ENCODE results near the gene JAK1. TPM values are rescaled to one million over a fixed set of nuclear protein-coding genes. Genes with fewer than 3 reads are reported as not detected.
A peak's percentile ranks its signal among the peaks of the same experiment; 100 is the strongest.

JAK1 gene
- total and polyA plus RNA-seq, 2 of the 8 experiments (the other 6 are each of a cell fraction or from before 2014, with no cell fraction given), result 7.8 to 24.5 TPM

DNA sequence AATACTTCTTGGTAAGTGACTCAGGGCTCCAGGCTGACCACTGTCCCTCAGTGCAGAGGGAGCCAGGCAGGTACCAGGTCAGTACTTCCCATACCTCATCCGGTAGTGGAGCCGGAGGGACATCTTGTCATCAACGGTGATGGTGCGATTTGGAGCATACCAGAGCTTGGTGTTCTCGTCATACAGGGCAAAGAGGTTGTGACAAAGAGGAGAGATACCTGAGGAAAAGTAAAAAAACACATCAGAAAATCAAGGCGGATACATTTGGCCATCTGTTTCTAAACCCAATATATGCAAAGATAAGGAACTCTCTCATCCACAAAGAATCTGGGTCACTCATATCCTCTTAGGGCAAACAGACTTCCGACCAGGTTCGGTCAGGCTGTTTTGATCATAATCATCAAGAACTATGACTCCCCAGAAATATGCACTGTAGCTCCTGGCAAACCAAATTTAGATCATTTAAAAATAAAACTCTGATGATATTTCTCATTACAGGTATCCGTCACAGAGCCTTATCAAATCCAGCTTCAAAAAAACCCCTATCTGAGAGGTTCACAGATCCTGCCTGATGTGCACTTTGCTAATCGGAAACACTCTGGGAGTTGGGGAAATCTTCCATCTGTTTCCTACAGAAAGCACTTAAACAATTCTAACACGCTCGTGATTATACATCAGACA, 87.3 kb downstream of the JAK1 start:
- H4K91ac ChIP-seq (replicated peaks; ENCODE audit: insufficient read length, low read length), result no peak overlapping the region
- CTCF ChIA-PET (ENCODE audit: partially characterized antibody), result interaction anchor here (0.8 kb wide), 1 partner anchor 26 kb away, joined by 5 read pairs; no protein-coding TSS in a partner anchor
- no peak for TF ChIP-seq BRCA1 (IDR thresholded peaks at IDR 0.05; ENCODE audit: low read depth, low read length)
- no peak for TF ChIP-seq KDM4A (IDR thresholded peaks at IDR 0.05; ENCODE audit: low read depth, low read length, severe bottlenecking)
- TF ChIP-seq, protein P1, sequence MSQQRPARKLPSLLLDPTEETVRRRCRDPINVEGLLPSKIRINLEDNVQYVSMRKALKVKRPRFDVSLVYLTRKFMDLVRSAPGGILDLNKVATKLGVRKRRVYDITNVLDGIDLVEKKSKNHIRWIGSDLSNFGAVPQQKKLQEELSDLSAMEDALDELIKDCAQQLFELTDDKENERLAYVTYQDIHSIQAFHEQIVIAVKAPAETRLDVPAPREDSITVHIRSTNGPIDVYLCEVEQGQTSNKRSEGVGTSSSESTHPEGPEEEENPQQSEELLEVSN (IDR thresholded peaks at IDR 0.05), result no peak
- TF ChIP-seq MAFK (IDR thresholded peaks at IDR 0.05; ENCODE audit: low read depth, low read length), result no peak
- TF ChIP-seq, protein P2, sequence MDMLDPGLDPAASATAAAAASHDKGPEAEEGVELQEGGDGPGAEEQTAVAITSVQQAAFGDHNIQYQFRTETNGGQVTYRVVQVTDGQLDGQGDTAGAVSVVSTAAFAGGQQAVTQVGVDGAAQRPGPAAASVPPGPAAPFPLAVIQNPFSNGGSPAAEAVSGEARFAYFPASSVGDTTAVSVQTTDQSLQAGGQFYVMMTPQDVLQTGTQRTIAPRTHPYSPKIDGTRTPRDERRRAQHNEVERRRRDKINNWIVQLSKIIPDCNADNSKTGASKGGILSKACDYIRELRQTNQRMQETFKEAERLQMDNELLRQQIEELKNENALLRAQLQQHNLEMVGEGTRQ (IDR thresholded peaks at IDR 0.05; ENCODE audit: low read length), result no peak
- no peak for TF ChIP-seq EZH2 (IDR thresholded peaks at IDR 0.05; ENCODE audit: low read depth, low read length, severe bottlenecking)
- TF ChIP-seq, protein P3, sequence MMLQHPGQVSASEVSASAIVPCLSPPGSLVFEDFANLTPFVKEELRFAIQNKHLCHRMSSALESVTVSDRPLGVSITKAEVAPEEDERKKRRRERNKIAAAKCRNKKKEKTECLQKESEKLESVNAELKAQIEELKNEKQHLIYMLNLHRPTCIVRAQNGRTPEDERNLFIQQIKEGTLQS (IDR thresholded peaks at IDR 0.05; ENCODE audit: insufficient read depth, low read depth, low read length), result no peak
- TF ChIP-seq TEAD4 (IDR thresholded peaks at IDR 0.05; ENCODE audit: low read depth, low read length), result no peak
- TF ChIP-seq HDAC2 (IDR thresholded peaks at IDR 0.05; ENCODE audit: borderline replicate concordance in 1 of 2, low read depth in 2 of 2, low read length in 2 of 2), result no peak
- TF ChIP-seq GABPA (IDR thresholded peaks at IDR 0.05; ENCODE audit: borderline replicate concordance, insufficient read depth, low read length), result no peak

More for the DNA sequence above, 87.3 kb downstream of the JAK1 start:
- DNase-seq (ENCODE audit: low read depth in 1 of 2, low spot score in 2 of 2), result no peak
- Histone ChIP-seq H3K4me3 (ENCODE audit: extremely low read depth in 1 of 4, insufficient read depth in 2 of 4, low read depth in 3 of 4, low read length in 4 of 4) (no peak overlapping the region), H3K36me3 (ENCODE audit: control insufficient read depth in 2 of 4, insufficient read depth in 4 of 4, low read length in 3 of 4) (no peaks in the 10 kb centered on the region), H3K4me1 (replicated peaks in 1 of 4; ENCODE audit: control insufficient read depth in 3 of 4, insufficient read depth in 4 of 4, low read length in 3 of 4) (peaks cover 0 to 3% (median 1%) of the 10 kb centered on the region in 4 experiments; a peak in 2 of 7 replicates), H3K23ac (ENCODE audit: insufficient read length) (no peak overlapping the region), H3K56ac (replicated peaks; ENCODE audit: insufficient read length, low read depth, low read length) (no peak overlapping the region), H2BK5ac (ENCODE audit: low read depth, low read length) (no peak overlapping the region), H3K27ac (ENCODE audit: low read depth, low read length) (no peak overlapping the region), H4K5ac (ENCODE audit: insufficient read length, low read depth, low read length) (no peak overlapping the region), H2AFZ (ENCODE audit: low read length) (no peak overlapping the region), H3K79me1 (ENCODE audit: low read depth, low read length) (no peaks in the 10 kb centered on the region), H4K20me1 (replicated peaks in 1 of 2; ENCODE audit: control insufficient read depth in 1 of 2, insufficient read depth in 2 of 2, low read length in 2 of 2) (no peaks in the 10 kb centered on the region), H3K27me3 (replicated peaks in 1 of 4; ENCODE audit: control insufficient read depth in 3 of 4, extremely low read depth in 1 of 4, insufficient read depth in 3 of 4, low read length in 3 of 4) (no peaks in the 10 kb centered on the region), H3K4ac (replicated peaks; ENCODE audit: insufficient read length, low read depth, low read length) (no peak overlapping the region), H3K14ac (ENCODE audit: insufficient read length) (no peak overlapping the region), H3K79me2 (ENCODE audit: control insufficient read depth in 1 of 2, insufficient read depth in 2 of 2, low read length in 2 of 2) (no peaks in the 10 kb centered on the region), H4K8ac (ENCODE audit: extremely low read depth, insufficient read depth, low read length) (no peak overlapping the region), H2BK120ac (replicated peaks; ENCODE audit: low read depth, low read length) (no peak overlapping the region), H3K9me3 (ENCODE audit: insufficient read depth in 2 of 2, low read depth in 1 of 2, low read length in 1 of 2) (no peaks in the 10 kb centered on the region), H2BK12ac (ENCODE audit: low read depth, low read length) (no peak overlapping the region), H3K18ac (ENCODE audit: extremely low read depth, low read length) (no peak overlapping the region), H2BK15ac (ENCODE audit: low read length) (peak overlapping the region; percentile 75; the same call in 1 of the 2 replicates), H2AK5ac (ENCODE audit: low read depth, low read length) (no peak overlapping the region), H3K23me2 (ENCODE audit: low read depth, low read length) (no peaks in the 10 kb centered on the region), H2BK20ac (ENCODE audit: low read length) (no peak overlapping the region), H3K4me2 (ENCODE audit: insufficient read depth in 1 of 2, low read depth in 2 of 2, low read length in 2 of 2) (no peak overlapping the region), H3K9ac (replicated peaks in 1 of 4; ENCODE audit: extremely low read depth in 1 of 4, low read depth in 3 of 4, low read length in 3 of 4) (no peak overlapping the region)
- POLR2A ChIA-PET (ENCODE audit: partially characterized antibody), result no interaction called here
- WGBS, 2 experiments (ENCODE audit: extremely low coverage in 1 of 2, insufficient coverage in 1 of 2, insufficient read length in 1 of 2, insufficient replicate concordance in 2 of 2, low coverage in 1 of 2, low lambda C conversion rate in 2 of 2, missing lambda C conversion rate in 1 of 2), result 92% methylated on average over 12 of the region's 12 CpGs; no CpG with 5 or more reads in 1 of the 2 experiments
- FAIRE-seq, result no peak

All from H1 (cell line).